DND-41 (cell line): ENCODE measurements around the gene KIF18A.
"Not testable (repeated sequence)": the region's sequence is repeated elsewhere in the genome, so short reads cannot be mapped to it uniquely, and the experiment has no call there.

Source experiments
- ATAC-seq: fragments of 200-7000 bp; cut with Tn5 transposase; 3 replicates; pipeline ENCODE4 v1.9.1; 2021; ENCODE audit warnings: low read depth; ENCODE audit not compliant: insufficient read depth
- DNase-seq: peaks from one replicate; pipeline ENCODE4 v3.0.0-alpha.2; 2020
- H2AFZ ChIP-seq: 2 replicates; pipeline ENCODE4 v1.6.0; 2012; ENCODE audit warnings: low read depth, low read length
- H3K27ac ChIP-seq: 2 replicates; pipeline ENCODE4 v1.5.1; 2012; ENCODE audit warnings: low read length, inconsistent platforms
- H3K27me3 ChIP-seq: fragments of 200-600 bp; sonication (generic); 2 replicates; pipeline ENCODE4 v1.6.0; 2012; ENCODE audit warnings: low read length, mild to moderate bottlenecking, inconsistent platforms; ENCODE audit not compliant: insufficient read depth, poor library complexity
- H3K36me3 ChIP-seq: 2 replicates; pipeline ENCODE4 v1.5.1; 2012; ENCODE audit warnings: low read length, inconsistent platforms; ENCODE audit not compliant: insufficient read depth
- H3K4me1 ChIP-seq: 2 replicates; pipeline ENCODE4 v1.5.1; 2012; ENCODE audit warnings: mild to moderate bottlenecking, low read length; ENCODE audit not compliant: insufficient read depth
- H3K4me2 ChIP-seq: 2 replicates; pipeline ENCODE4 v1.6.0; 2012; ENCODE audit warnings: mild to moderate bottlenecking, moderate library complexity, low read length, inconsistent platforms; ENCODE audit not compliant: insufficient read depth
- H3K4me3 ChIP-seq, 2 experiments: fragments of 200-600 bp in 1 of 2; shearing (Covaris generic) in 1 of 2; 2 replicates each; pipeline ENCODE4 v1.5.1; 2012 to 2016; ENCODE audit warnings: inconsistent platforms in 2 of 2, low read length in 2 of 2, mild to moderate bottlenecking in 2 of 2, low read depth in 1 of 2, moderate library complexity in 1 of 2
- H3K79me2 ChIP-seq: 2 replicates; pipeline ENCODE4 v1.6.0; 2012; ENCODE audit warnings: low read length, inconsistent platforms; ENCODE audit not compliant: insufficient read depth
- H3K9ac ChIP-seq: 2 replicates; pipeline ENCODE4 v1.6.0; 2012; ENCODE audit warnings: low read depth, mild to moderate bottlenecking, inconsistent platforms, low read length, moderate library complexity
- H3K9me3 ChIP-seq: 2 replicates; pipeline ENCODE4 v1.5.1; 2012; ENCODE audit warnings: low read length, moderate library complexity, mild to moderate bottlenecking, inconsistent platforms; ENCODE audit not compliant: insufficient read depth, severe bottlenecking
- H4K20me1 ChIP-seq: 2 replicates; pipeline ENCODE4 v1.6.0; 2012; ENCODE audit warnings: low read length; ENCODE audit not compliant: insufficient read depth
- EZH2 ChIP-seq: IDR thresholded peaks from 3 replicates; pipeline ENCODE4 v1.6.1; 2012; ENCODE audit warnings: borderline replicate concordance, low read depth, mild to moderate bottlenecking, moderate library complexity, low read length, inconsistent platforms; ENCODE audit not compliant: severe bottlenecking
- TF ChIP-seq, protein P1 (sequence below): IDR thresholded peaks from 2 replicates; pipeline ENCODE4 v1.5.1; 2012; ENCODE audit warnings: borderline replicate concordance, low read length, moderate library complexity, mild to moderate bottlenecking; ENCODE audit not compliant: poor library complexity, severe bottlenecking; ENCODE audit errors: extremely low read depth

Gene KIF18A

DNA sequence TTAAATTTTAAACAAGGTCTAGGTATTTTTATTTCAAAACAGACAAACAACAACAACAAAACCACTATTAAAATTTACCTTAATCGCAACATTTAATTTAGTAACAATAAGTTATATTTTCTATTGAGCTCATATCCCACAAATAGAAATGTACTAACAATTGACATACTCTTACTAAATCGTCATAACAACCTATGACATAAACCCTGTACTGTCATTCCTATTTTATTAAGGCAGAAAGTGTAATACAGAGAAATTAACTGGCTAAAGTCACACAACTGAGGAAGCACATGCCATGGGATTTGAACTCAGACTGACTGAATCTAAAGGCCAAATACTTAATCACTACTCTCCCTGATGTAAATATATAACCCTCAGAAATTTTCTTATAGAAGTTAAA, 3.0 kb downstream of the KIF18A start:
- TF ChIP-seq, protein P1, sequence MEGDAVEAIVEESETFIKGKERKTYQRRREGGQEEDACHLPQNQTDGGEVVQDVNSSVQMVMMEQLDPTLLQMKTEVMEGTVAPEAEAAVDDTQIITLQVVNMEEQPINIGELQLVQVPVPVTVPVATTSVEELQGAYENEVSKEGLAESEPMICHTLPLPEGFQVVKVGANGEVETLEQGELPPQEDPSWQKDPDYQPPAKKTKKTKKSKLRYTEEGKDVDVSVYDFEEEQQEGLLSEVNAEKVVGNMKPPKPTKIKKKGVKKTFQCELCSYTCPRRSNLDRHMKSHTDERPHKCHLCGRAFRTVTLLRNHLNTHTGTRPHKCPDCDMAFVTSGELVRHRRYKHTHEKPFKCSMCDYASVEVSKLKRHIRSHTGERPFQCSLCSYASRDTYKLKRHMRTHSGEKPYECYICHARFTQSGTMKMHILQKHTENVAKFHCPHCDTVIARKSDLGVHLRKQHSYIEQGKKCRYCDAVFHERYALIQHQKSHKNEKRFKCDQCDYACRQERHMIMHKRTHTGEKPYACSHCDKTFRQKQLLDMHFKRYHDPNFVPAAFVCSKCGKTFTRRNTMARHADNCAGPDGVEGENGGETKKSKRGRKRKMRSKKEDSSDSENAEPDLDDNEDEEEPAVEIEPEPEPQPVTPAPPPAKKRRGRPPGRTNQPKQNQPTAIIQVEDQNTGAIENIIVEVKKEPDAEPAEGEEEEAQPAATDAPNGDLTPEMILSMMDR: no peak
- TF ChIP-seq EZH2: no peak
- ATAC-seq: no peak
- Histone ChIP-seq H2AFZ (no peak overlapping the region), H4K20me1 (no peaks in the 10 kb centered on the region; the same call in 1 of the 2 replicates), H3K4me2 (peak overlapping the region; percentile 76; the same call in 1 of the 2 replicates), H3K9me3 (no peaks in the 10 kb centered on the region), H3K4me3 (no peak overlapping the region), H3K27ac (no peak overlapping the region), H3K36me3 (0 out of 2 replicates have a peak, but pooled peaks cover 3% of the 10 kb centered on the region), H3K27me3 (no peaks in the 10 kb centered on the region), H3K9ac (no peak overlapping the region), H3K4me1 (peaks cover 45% of the 10 kb centered on the region), H3K79me2 (peaks cover 98% of the 10 kb centered on the region)
- no peak for DNase-seq

DNA sequence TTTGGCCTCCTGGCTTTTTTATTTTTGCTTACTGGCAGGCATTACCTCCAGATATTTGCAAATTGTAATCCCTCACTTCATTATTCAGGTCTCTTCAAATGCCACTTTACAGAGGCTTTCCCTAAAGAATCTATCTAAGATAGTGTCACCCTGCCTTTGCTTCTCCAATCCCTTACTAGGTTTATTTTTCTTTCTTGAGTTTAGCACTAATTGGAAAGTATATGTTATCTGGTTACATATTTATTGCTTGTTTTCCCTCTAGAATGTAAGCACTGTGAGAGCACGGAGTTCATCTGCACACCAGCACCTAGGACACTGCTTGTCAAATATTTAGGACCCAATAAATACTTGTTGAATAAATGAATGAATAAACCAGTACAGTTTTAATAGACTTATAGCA, 3.5 kb downstream of the KIF18A start:
- ATAC-seq (no peak), DNase-seq (no peak)
- peak overlapping the region; percentile 76; the same call in 1 of the 2 replicates for H3K4me2 ChIP-seq
- no peaks in the 10 kb centered on the region for H3K27me3 ChIP-seq
- H2AFZ ChIP-seq: no peak overlapping the region
- TF ChIP-seq, protein P1: no peak
- TF ChIP-seq EZH2: no peak
- no peaks in the 10 kb centered on the region for H3K9me3 ChIP-seq
- peaks cover 39% of the 10 kb centered on the region for H3K4me1 ChIP-seq
- peaks cover 98% of the 10 kb centered on the region for H3K79me2 ChIP-seq
- no peak overlapping the region for H3K4me3 ChIP-seq
- no peaks in the 10 kb centered on the region; the same call in 1 of the 2 replicates for H4K20me1 ChIP-seq
- H3K27ac ChIP-seq: no peak overlapping the region
- H3K9ac ChIP-seq: no peak overlapping the region
- H3K36me3 ChIP-seq: 0 out of 2 replicates have a peak, but pooled peaks cover 5% of the 10 kb centered on the region

DNA sequence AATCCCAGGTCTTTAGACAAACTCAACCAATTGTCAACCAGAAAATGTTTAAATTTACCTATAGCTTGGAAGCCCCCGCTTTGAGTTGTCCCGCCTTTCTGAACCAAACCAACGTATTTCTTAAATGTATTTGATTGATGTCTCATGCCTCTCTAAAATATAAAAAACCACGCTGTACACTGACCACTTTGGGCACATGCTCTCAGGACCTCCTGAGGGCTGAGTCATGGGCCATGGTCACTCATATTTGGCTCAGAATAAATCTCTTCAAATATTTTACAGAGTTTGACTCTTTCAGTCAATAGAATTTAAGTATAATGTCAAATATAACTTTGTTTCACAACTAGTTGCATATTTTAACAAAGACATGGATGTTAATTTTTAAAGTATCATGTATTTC, 5.7 kb downstream of the KIF18A start:
- H3K9ac ChIP-seq, H3K27me3 ChIP-seq, H2AFZ ChIP-seq, DNase-seq, H3K27ac ChIP-seq, H3K9me3 ChIP-seq, H3K4me3 ChIP-seq, ATAC-seq, H4K20me1 ChIP-seq, H3K4me2 ChIP-seq: not testable (repeated sequence)
- peaks cover 18% of the 10 kb centered on the region; the same call in 1 of the 2 replicates for H3K36me3 ChIP-seq
- peaks cover 31% of the 10 kb centered on the region for H3K4me1 ChIP-seq
- peaks cover 100% of the 10 kb centered on the region for H3K79me2 ChIP-seq

DNA sequence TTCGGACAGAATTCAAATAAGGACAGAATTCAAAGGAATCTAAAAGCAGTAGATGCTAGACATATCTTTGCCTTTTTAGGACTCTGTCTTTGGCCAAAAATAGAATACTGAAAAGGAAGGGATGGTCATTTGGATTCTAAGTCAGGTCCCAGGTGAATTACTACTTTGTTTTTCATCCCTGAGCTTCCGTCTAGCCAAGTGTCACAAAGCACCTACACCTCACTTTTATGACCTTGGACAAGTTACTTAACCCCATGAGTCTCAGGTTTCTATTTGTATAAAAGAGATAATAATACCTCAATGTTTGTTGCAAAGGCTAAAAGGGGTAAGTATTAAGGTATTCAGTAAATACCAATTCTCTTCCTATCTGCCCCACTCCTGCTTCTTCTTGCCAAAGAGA, 7.3 kb downstream of the KIF18A start:
- TF ChIP-seq EZH2: no peak
- TF ChIP-seq, protein P1: no peak
- no peak overlapping the region for H3K27ac ChIP-seq
- ATAC-seq (no peak), DNase-seq (no peak)
- no peak overlapping the region for H3K4me2 ChIP-seq
- H4K20me1 ChIP-seq: no peaks in the 10 kb centered on the region; the same call in 1 of the 2 replicates
- no peak overlapping the region for H3K4me3 ChIP-seq
- no peaks in the 10 kb centered on the region for H3K9me3 ChIP-seq
- H2AFZ ChIP-seq: no peak overlapping the region
- no peaks in the 10 kb centered on the region for H3K27me3 ChIP-seq
- H3K9ac ChIP-seq: no peak overlapping the region
- peaks cover 97% of the 10 kb centered on the region for H3K79me2 ChIP-seq
- peaks cover 33% of the 10 kb centered on the region for H3K36me3 ChIP-seq
- H3K4me1 ChIP-seq: peaks cover 17% of the 10 kb centered on the region
